Neuronal stem cell (in vitro differentiated cells): ENCODE data around the gene CDC25A.

Experiments
- DNase-seq: peaks from one replicate; pipeline ENCODE4 v3.0.0-alpha.2; 2013; ENCODE audit warnings: low spot score
- H2AFZ ChIP-seq: one replicate; pipeline ENCODE4 v1.6.1; 2013; ENCODE audit warnings: mild to moderate bottlenecking, low read length, inconsistent platforms
- H2AK5ac ChIP-seq: 2 replicates; pipeline ENCODE4 v1.6.1; 2013; ENCODE audit warnings: low read depth, mild to moderate bottlenecking, inconsistent platforms, low read length, moderate library complexity, mixed read lengths
- H2BK120ac ChIP-seq: 2 replicates; pipeline ENCODE4 v1.6.1; 2013; ENCODE audit warnings: low read depth, mild to moderate bottlenecking, inconsistent platforms, low read length, moderate library complexity, mixed read lengths
- H2BK12ac ChIP-seq: one replicate; pipeline ENCODE4 v1.6.1; 2013; ENCODE audit warnings: low read length, inconsistent platforms
- H2BK15ac ChIP-seq: 2 replicates; pipeline ENCODE4 v1.6.1; 2013; ENCODE audit warnings: mild to moderate bottlenecking, low read length, inconsistent platforms, mixed read lengths
- H2BK5ac ChIP-seq: one replicate; pipeline ENCODE4 v1.6.1; 2013; ENCODE audit warnings: inconsistent platforms, mild to moderate bottlenecking, low read length, moderate library complexity
- H3K14ac ChIP-seq: one replicate; pipeline ENCODE4 v1.6.1; 2013; ENCODE audit warnings: low read length, inconsistent platforms
- H3K18ac ChIP-seq: 2 replicates; pipeline ENCODE4 v1.6.1; 2013; ENCODE audit warnings: low read length, inconsistent platforms
- H3K23ac ChIP-seq: 2 replicates; pipeline ENCODE4 v1.6.1; 2013; ENCODE audit warnings: low read depth, mild to moderate bottlenecking, mixed read lengths, low read length, inconsistent platforms; ENCODE audit not compliant: poor library complexity
- H3K27ac ChIP-seq: replicated peaks from 3 replicates; pipeline ENCODE4 v1.5.1; 2013; ENCODE audit warnings: low read length, inconsistent platforms
- H3K27me3 ChIP-seq, 3 experiments: 2 replicates each; pipeline ENCODE4 v1.6.1; 2013; ENCODE audit warnings: low read length in 3 of 3, mild to moderate bottlenecking in 2 of 3, inconsistent platforms in 1 of 3, low read depth in 1 of 3, mixed read lengths in 1 of 3, moderate library complexity in 1 of 3; ENCODE audit not compliant: control insufficient read depth in 3 of 3, insufficient read depth in 3 of 3
- H3K36me3 ChIP-seq, 2 donors: replicated peaks in 1 of 2; 2 replicates each; pipeline ENCODE4 v1.6.1; 2013; ENCODE audit warnings: low read length in 2 of 2; ENCODE audit not compliant: control insufficient read depth in 2 of 2, insufficient read depth in 2 of 2
- H3K4ac ChIP-seq: 2 replicates; pipeline ENCODE4 v1.6.1; 2013; ENCODE audit warnings: inconsistent platforms, mild to moderate bottlenecking, low read length, moderate library complexity
- H3K4me1 ChIP-seq, 2 donors: 1 replicate in 1 of 2; 2 replicates in 1 of 2; pipeline ENCODE4 v1.6.1; 2013; ENCODE audit warnings: low read length in 2 of 2, low read depth in 1 of 2; ENCODE audit not compliant: control insufficient read depth in 2 of 2, insufficient read depth in 1 of 2
- H3K4me2 ChIP-seq: one replicate; pipeline ENCODE4 v1.6.1; 2013; ENCODE audit warnings: mild to moderate bottlenecking, low read length, inconsistent platforms; ENCODE audit not compliant: insufficient read depth, poor library complexity, severe bottlenecking
- H3K4me3 ChIP-seq, 2 donors: 2 replicates each; pipeline ENCODE4 v1.5.1; 2013; ENCODE audit warnings: low read length in 2 of 2, mild to moderate bottlenecking in 2 of 2, inconsistent platforms in 1 of 2, moderate library complexity in 1 of 2
- H3K79me1 ChIP-seq: one replicate; pipeline ENCODE4 v1.6.1; 2013; ENCODE audit warnings: low read depth, mild to moderate bottlenecking, inconsistent platforms, low read length, moderate library complexity
- H3K9ac ChIP-seq: one replicate; pipeline ENCODE4 v1.6.1; 2013; ENCODE audit warnings: mild to moderate bottlenecking, low read depth, low read length, inconsistent platforms; ENCODE audit not compliant: poor library complexity
- H3K9me3 ChIP-seq, 2 donors: replicated peaks in 1 of 2; 2 replicates each; pipeline versions ENCODE3 to v1.6.1; 2013; ENCODE audit warnings: low read length in 2 of 2, mild to moderate bottlenecking in 2 of 2, inconsistent platforms in 1 of 2, low read depth in 1 of 2, mixed read lengths in 1 of 2, moderate library complexity in 1 of 2; ENCODE audit not compliant: control insufficient read depth in 2 of 2, insufficient read depth in 1 of 2
- H4K8ac ChIP-seq: one replicate; pipeline ENCODE4 v1.6.1; 2013; ENCODE audit warnings: low read depth, mild to moderate bottlenecking, inconsistent platforms, low read length, moderate library complexity
- H4K91ac ChIP-seq: one replicate; pipeline ENCODE4 v1.6.1; 2013; ENCODE audit warnings: low read length, low read depth, mild to moderate bottlenecking, inconsistent platforms; ENCODE audit not compliant: poor library complexity
- WGBS, 2 donors: extraction: QIAGEN DNeasy Blood & Tissue Kit; methylation state at CpG; one replicate each; pipeline ENCODE4 v1.1.7; 2013; ENCODE audit warnings: missing lambda C conversion rate in 2 of 2, mixed read lengths in 1 of 2; ENCODE audit not compliant: insufficient read length in 2 of 2, insufficient replicate concordance in 1 of 2; ENCODE audit errors: extremely low coverage in 2 of 2; 5-methylcytosine and 5-hydroxymethylcytosine counted together

The CDC25A gene

GRCh38 chr3:48156163-48156562, 32.1 kb downstream of the CDC25A start:
- no peak overlapping the region for H3K4me2 ChIP-seq
- peaks cover 0 to 2% of the 10 kb centered on the region in 2 donors for H3K9me3 ChIP-seq
- no peak overlapping the region for H2AFZ ChIP-seq
- H3K79me1 ChIP-seq, result no peaks in the 10 kb centered on the region
- H4K8ac ChIP-seq, result no peak overlapping the region
- H3K36me3 ChIP-seq, result peaks cover 21 to 44% of the 10 kb centered on the region in 2 donors
- H3K23ac ChIP-seq, result no peak overlapping the region
- H3K4ac ChIP-seq, result no peak overlapping the region
- no peak overlapping the region for H3K18ac ChIP-seq
- no peak overlapping the region for H3K14ac ChIP-seq
- no peak overlapping the region for H3K27ac ChIP-seq
- H3K27me3 ChIP-seq, result no peaks in the 10 kb centered on the region
- WGBS, 2 donors, result no CpG with 5 or more reads among the region's 2 CpGs
- DNase-seq, result no peak
- no peak overlapping the region for H2BK12ac ChIP-seq
- H3K4me3 ChIP-seq, result no peak overlapping the region
- H2BK120ac ChIP-seq, result no peak overlapping the region
- peaks cover 3 to 6% of the 10 kb centered on the region in 2 donors for H3K4me1 ChIP-seq
- H4K91ac ChIP-seq, result no peak overlapping the region
- no peak overlapping the region for H2AK5ac ChIP-seq
- H2BK5ac ChIP-seq, result no peak overlapping the region
- H3K9ac ChIP-seq, result no peak overlapping the region
- no peak overlapping the region for H2BK15ac ChIP-seq

- H3K27ac ChIP-seq, result no peak overlapping the region
- DNase-seq, result no peak
- H3K14ac ChIP-seq, result no peak overlapping the region
- no peak overlapping the region for H2BK12ac ChIP-seq
- H4K8ac ChIP-seq, result no peak overlapping the region
- no peak overlapping the region for H2BK120ac ChIP-seq
- H3K27me3 ChIP-seq, result no peaks in the 10 kb centered on the region
- no peak overlapping the region for H3K4me2 ChIP-seq
- no peak overlapping the region for H3K4ac ChIP-seq
- no peak overlapping the region for H2BK5ac ChIP-seq
- no peak overlapping the region for H3K9ac ChIP-seq
- no peak overlapping the region for H3K23ac ChIP-seq
- H3K79me1 ChIP-seq, result no peaks in the 10 kb centered on the region
- no peak overlapping the region for H2AK5ac ChIP-seq
- H4K91ac ChIP-seq, result no peak overlapping the region
- WGBS, 2 donors, result no CpG with 5 or more reads among the region's 2 CpGs
- peaks cover 17 to 34% of the 10 kb centered on the region in 2 donors for H3K36me3 ChIP-seq
- peaks cover 0 to 2% of the 10 kb centered on the region in 2 donors for H3K9me3 ChIP-seq
- no peak overlapping the region for H2AFZ ChIP-seq
- no peak overlapping the region for H2BK15ac ChIP-seq
- no peak overlapping the region for H3K4me3 ChIP-seq
- H3K18ac ChIP-seq, result no peak overlapping the region
- peaks cover 5 to 6% of the 10 kb centered on the region in 2 donors for H3K4me1 ChIP-seq
Measured at GRCh38 chr3:48155122-48155521, 33.1 kb downstream of the CDC25A start.

- H3K4me3 ChIP-seq, result no peak overlapping the region
- WGBS, 2 donors, result no CpG with 5 or more reads among the region's 8 CpGs
- H2BK120ac ChIP-seq, result no peak overlapping the region
- no peak overlapping the region for H3K18ac ChIP-seq
- peak overlapping the region; percentile 91 for H2AFZ ChIP-seq
- H2BK12ac ChIP-seq, result no peak overlapping the region
- H3K79me1 ChIP-seq, result no peaks in the 10 kb centered on the region
- H2AK5ac ChIP-seq, result peak overlapping the region; percentile 2
- peaks cover 0 to 2% of the 10 kb centered on the region in 2 donors for H3K36me3 ChIP-seq
- H3K23ac ChIP-seq, result peak overlapping the region; percentile 76
- H3K14ac ChIP-seq, result no peak overlapping the region
- H3K27me3 ChIP-seq, result no peaks in the 10 kb centered on the region
- no peaks in the 10 kb centered on the region for H3K9me3 ChIP-seq
- no peak overlapping the region for H4K8ac ChIP-seq
- peak overlapping the region; percentile 4 for H2BK15ac ChIP-seq
- no peak overlapping the region for H3K4me2 ChIP-seq
- DNase-seq, result no peak
- no peak overlapping the region for H3K4ac ChIP-seq
- H2BK5ac ChIP-seq, result no peak overlapping the region
- no peak overlapping the region for H4K91ac ChIP-seq
- no peak overlapping the region for H3K27ac ChIP-seq
- H3K9ac ChIP-seq, result no peak overlapping the region
- peaks cover 1 to 5% of the 10 kb centered on the region in 2 donors for H3K4me1 ChIP-seq
Measured at GRCh38 chr3:48151807-48152427, 36.3 kb downstream of the CDC25A start.

GRCh38 chr3:48151058-48151806, 37.0 kb downstream of the CDC25A start:
- Histone ChIP-seq H2BK5ac (no peak overlapping the region), H2BK12ac (no peak overlapping the region), H2BK120ac (no peak overlapping the region), H3K9ac (no peak overlapping the region), H3K4me1 (peaks cover 1 to 5% of the 10 kb centered on the region in 2 donors), H3K4me2 (no peak overlapping the region), H2AK5ac (no peak overlapping the region), H3K18ac (no peak overlapping the region), H3K4me3 (no peak overlapping the region), H3K36me3 (no peaks in the 10 kb centered on the region), H4K8ac (no peak overlapping the region), H3K79me1 (no peaks in the 10 kb centered on the region), H3K27me3 (no peaks in the 10 kb centered on the region), H3K14ac (no peak overlapping the region), H3K27ac (no peak overlapping the region), H2AFZ (peak overlapping the region; percentile 91), H2BK15ac (no peak overlapping the region), H4K91ac (no peak overlapping the region), H3K4ac (no peak overlapping the region), H3K23ac (no peak overlapping the region), H3K9me3 (no peaks in the 10 kb centered on the region)
- WGBS, 2 donors, result no CpG with 5 or more reads among the region's 8 CpGs
- DNase-seq, result peak; percentile 78
